Loucy (cell line): ENCODE results near the gene DSCAML1.

Experiments
- H2AFZ ChIP-seq: fragments of 200-600 bp; sonication (generic); 2 replicates; pipeline ENCODE4 v1.6.0; 2016; ENCODE audit warnings: antibody characterized with exemption, mild to moderate bottlenecking, low read length, moderate library complexity
- H3F3A ChIP-seq: fragments of 200-600 bp; 2 replicates; pipeline ENCODE4 v1.6.0; 2016; ENCODE audit warnings: antibody characterized with exemption, low read depth, mild to moderate bottlenecking
- H3K27me3 ChIP-seq: fragments of 200-600 bp; sonication (generic); 2 replicates; pipeline ENCODE4 v1.6.1; 2014; ENCODE audit warnings: low read length, mild to moderate bottlenecking; ENCODE audit not compliant: insufficient read depth, poor library complexity, severe bottlenecking
- H3K36me3 ChIP-seq: fragments of 200-600 bp; sonication (generic); 2 replicates; pipeline ENCODE4 v1.6.1; 2016; ENCODE audit warnings: low read length; ENCODE audit not compliant: insufficient read depth
- H3K4me1 ChIP-seq: fragments of 200-600 bp; sonication (generic); 2 replicates; pipeline ENCODE4 v1.5.1; 2014; ENCODE audit warnings: low read length, mild to moderate bottlenecking; ENCODE audit not compliant: insufficient read depth, poor library complexity, severe bottlenecking
- H3K4me2 ChIP-seq: fragments of 200-600 bp; sonication (generic); 2 replicates; pipeline ENCODE4 v1.6.0; 2014; ENCODE audit warnings: antibody characterized with exemption, low read length, low read depth, mild to moderate bottlenecking; ENCODE audit not compliant: poor library complexity, severe bottlenecking
- H3K4me3 ChIP-seq: fragments of 200-600 bp; sonication (generic); 2 replicates; pipeline ENCODE4 v1.5.1; 2014; ENCODE audit warnings: low read length, mild to moderate bottlenecking, mixed read lengths; ENCODE audit not compliant: poor library complexity, severe bottlenecking
- H3K79me2 ChIP-seq: fragments of 200-600 bp; sonication (generic); 2 replicates; pipeline ENCODE4 v1.6.1; 2014; ENCODE audit warnings: low read length; ENCODE audit not compliant: insufficient read depth
- H3K9ac ChIP-seq: fragments of 200-600 bp; sonication (generic); 2 replicates; pipeline ENCODE4 v1.6.0; 2014; ENCODE audit warnings: mild to moderate bottlenecking, low read depth, low read length, moderate library complexity; ENCODE audit not compliant: poor library complexity, severe bottlenecking
- H3K9me2 ChIP-seq: fragments of 200-600 bp; sonication (generic); replicated peaks from 2 replicates; pipeline ENCODE4 v1.6.1; 2016; ENCODE audit warnings: low read depth, low read length, mixed read lengths
- H3K9me3 ChIP-seq: fragments of 200-600 bp; sonication (generic); 2 replicates; pipeline ENCODE4 v1.6.1; 2014; ENCODE audit warnings: mild to moderate bottlenecking, antibody characterized with exemption, low read length, low read depth; ENCODE audit not compliant: insufficient read depth
- H4K20me1 ChIP-seq: fragments of 200-600 bp; sonication (generic); 2 replicates; pipeline ENCODE4 v1.6.0; 2014; ENCODE audit warnings: antibody characterized with exemption, low read length, mild to moderate bottlenecking; ENCODE audit not compliant: insufficient read depth, poor library complexity, severe bottlenecking
- EZH2phosphoT487 ChIP-seq: fragments of 200-600 bp; IDR thresholded peaks from 2 replicates; pipeline ENCODE4 v1.6.1; 2018; ENCODE audit warnings: antibody characterized with exemption, mild to moderate bottlenecking, moderate library complexity, borderline replicate concordance
- TF ChIP-seq, protein P1 (sequence below): fragments of 200-600 bp; sonication (generic); conservative IDR thresholded peaks from 2 replicates; pipeline ENCODE4 v1.5.1; 2014; ENCODE audit warnings: mild to moderate bottlenecking, antibody characterized with exemption, low read length

DSCAML1 gene

DNA sequence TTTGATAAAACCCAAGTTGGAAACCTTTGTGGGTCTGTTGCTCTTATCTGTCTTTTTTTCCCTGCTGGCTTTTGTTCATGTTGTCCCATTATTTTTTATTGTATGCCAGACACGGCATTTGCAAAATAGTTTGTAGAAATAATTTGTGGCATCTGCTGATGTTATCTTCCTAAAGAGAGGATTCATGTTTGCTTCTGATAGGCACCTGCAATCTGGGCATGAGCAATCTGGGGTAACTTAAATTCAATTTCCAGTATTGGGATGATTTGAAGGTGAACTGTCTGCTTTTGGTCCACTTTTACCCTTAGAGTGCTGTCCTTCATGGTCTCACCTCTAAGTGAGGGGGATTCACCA, 342.5 kb downstream of the DSCAML1 start:
- no peak overlapping the region for H3K4me3 ChIP-seq
- TF ChIP-seq, protein P1, sequence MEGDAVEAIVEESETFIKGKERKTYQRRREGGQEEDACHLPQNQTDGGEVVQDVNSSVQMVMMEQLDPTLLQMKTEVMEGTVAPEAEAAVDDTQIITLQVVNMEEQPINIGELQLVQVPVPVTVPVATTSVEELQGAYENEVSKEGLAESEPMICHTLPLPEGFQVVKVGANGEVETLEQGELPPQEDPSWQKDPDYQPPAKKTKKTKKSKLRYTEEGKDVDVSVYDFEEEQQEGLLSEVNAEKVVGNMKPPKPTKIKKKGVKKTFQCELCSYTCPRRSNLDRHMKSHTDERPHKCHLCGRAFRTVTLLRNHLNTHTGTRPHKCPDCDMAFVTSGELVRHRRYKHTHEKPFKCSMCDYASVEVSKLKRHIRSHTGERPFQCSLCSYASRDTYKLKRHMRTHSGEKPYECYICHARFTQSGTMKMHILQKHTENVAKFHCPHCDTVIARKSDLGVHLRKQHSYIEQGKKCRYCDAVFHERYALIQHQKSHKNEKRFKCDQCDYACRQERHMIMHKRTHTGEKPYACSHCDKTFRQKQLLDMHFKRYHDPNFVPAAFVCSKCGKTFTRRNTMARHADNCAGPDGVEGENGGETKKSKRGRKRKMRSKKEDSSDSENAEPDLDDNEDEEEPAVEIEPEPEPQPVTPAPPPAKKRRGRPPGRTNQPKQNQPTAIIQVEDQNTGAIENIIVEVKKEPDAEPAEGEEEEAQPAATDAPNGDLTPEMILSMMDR = no peak
- TF ChIP-seq EZH2phosphoT487 = no peak
- no peaks in the 10 kb centered on the region for H3K4me1 ChIP-seq
- H3K27me3 ChIP-seq = no peaks in the 10 kb centered on the region
- no peaks in the 10 kb centered on the region for H3K9me2 ChIP-seq
- H3K9ac ChIP-seq = no peak overlapping the region
- no peaks in the 10 kb centered on the region for H4K20me1 ChIP-seq
- no peak overlapping the region for H2AFZ ChIP-seq
- no peaks in the 10 kb centered on the region for H3K9me3 ChIP-seq
- no peaks in the 10 kb centered on the region for H3F3A ChIP-seq
- no peaks in the 10 kb centered on the region for H3K79me2 ChIP-seq
- no peaks in the 10 kb centered on the region for H3K36me3 ChIP-seq
- H3K4me2 ChIP-seq = no peak overlapping the region

DNA sequence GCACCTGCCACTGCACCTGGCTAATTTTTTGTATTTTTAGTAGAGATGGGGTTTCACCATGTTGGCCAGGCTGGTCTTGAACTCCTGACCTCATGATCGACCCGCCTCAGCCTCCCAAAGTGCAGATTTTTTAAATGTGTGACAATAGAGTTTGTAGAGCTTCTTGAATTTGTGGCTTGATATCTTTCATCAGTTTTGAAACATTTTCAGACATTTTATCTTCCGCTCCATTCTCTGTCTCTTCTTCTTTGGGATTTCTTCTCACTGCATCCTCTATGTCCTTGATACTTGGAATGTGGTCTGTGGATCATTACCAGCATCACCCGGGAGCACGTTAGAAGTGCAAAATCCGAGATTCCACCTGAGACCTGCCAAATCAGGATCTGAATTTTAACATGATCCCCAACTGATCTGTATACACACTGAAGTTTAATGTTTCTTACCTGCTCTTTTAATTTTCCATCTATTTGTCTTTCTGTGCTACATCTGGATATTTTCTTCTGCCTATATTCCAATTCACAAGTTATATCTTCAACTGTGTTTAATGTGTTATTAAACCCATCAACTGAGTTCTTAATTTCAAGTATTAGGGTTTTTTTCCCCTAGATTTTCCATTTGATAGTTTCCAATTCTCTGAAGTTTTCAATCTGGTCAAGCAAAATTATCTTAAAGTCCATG, 343.0 kb downstream of the DSCAML1 start:
- TF ChIP-seq, protein P1 = no peak
- TF ChIP-seq EZH2phosphoT487 = no peak
- Histone ChIP-seq H3K4me3 (no peak overlapping the region), H4K20me1 (no peaks in the 10 kb centered on the region), H3K9ac (no peak overlapping the region), H3K36me3 (no peaks in the 10 kb centered on the region), H3K79me2 (no peaks in the 10 kb centered on the region), H3K9me3 (no peaks in the 10 kb centered on the region), H3F3A (no peaks in the 10 kb centered on the region), H3K4me1 (no peaks in the 10 kb centered on the region), H2AFZ (no peak overlapping the region), H3K27me3 (no peaks in the 10 kb centered on the region), H3K9me2 (no peaks in the 10 kb centered on the region), H3K4me2 (no peak overlapping the region)

DNA sequence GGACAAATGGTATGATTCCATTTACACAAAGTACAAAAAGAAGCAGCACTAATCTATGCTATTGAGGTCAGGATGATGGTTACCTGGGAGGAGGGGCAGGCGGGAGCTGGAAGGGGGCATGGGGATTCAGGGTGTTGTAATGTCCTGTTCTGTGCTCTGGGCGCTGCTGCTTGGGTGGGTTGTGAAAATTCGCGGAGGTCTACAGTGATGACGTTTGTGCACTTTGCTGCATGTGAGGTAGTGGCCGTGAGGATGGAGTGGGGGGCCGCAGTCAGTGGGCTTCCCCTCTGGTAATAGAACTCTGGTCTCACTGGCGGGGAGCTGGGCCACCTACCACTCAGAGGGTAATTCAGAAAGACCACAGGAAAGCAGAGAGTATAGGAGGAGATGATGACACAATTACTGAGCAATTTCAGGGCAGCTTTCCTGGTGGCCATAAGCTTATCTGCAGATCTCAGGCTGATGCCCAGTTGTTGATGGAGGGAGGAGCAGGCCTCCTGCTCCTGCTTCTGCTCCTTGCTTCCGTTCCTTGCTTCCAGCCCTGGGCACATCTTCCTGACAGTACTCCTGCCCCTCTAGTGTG, 347.8 kb downstream of the DSCAML1 start:
- H3K9me2 ChIP-seq = no peaks in the 10 kb centered on the region
- no peaks in the 10 kb centered on the region for H3K27me3 ChIP-seq
- H3K4me3 ChIP-seq = no peak overlapping the region
- H3K36me3 ChIP-seq = no peaks in the 10 kb centered on the region
- no peaks in the 10 kb centered on the region for H3K79me2 ChIP-seq
- H3K4me2 ChIP-seq = no peak overlapping the region
- no peaks in the 10 kb centered on the region for H3F3A ChIP-seq
- H2AFZ ChIP-seq = no peak overlapping the region
- H3K4me1 ChIP-seq = no peaks in the 10 kb centered on the region
- no peak overlapping the region for H3K9ac ChIP-seq
- no peaks in the 10 kb centered on the region for H3K9me3 ChIP-seq
- no peaks in the 10 kb centered on the region for H4K20me1 ChIP-seq
- TF ChIP-seq, protein P1 = no peak
- no peak for TF ChIP-seq EZH2phosphoT487
